AG08396 (cell line): ENCODE measurements around the gene RAPSN.

Source experiments
- DNase-seq: peaks from one replicate; pipeline ENCODE4 v3.0.0; 2012; ENCODE audit warnings: low spot score, mixed read lengths

Gene RAPSN

DNA sequence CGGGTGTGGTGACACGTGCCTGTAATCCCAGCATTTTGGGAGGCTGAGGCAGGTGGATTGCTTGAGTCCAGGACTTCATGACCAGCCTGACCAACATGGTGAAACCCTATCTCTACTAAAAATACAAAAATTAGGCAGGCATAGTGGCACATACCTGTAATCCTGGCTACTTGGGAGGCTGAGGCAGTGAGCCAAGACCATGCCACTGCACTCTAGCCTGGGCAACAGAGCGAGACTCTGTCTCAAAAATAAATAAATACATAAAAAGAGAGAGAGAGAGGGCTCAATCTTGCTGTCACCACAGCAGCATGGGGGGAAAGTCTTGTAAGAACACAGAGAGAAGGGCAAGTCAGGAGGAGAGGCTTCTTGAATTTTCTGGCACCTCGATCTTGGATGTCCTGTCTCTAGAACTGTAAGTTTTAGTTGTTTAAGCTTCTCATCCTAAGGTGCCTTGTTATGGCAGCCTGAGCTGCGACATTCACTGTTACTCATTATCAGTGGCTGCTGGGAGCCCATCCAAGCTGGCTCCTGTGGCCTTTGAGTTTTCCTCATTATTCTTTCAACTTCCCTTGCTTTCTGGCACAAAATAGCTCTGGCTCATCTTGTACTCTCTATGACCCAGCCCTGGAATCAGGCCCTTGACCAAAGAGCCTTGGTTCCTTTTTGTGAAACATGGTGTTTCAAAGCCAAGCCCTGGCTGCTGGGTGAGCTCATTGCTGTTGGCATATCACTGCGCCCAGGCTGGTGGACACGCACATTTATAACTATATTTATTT is 14.7 kb downstream of the RAPSN start:
- DNase-seq = peak; percentile 67

DNA sequence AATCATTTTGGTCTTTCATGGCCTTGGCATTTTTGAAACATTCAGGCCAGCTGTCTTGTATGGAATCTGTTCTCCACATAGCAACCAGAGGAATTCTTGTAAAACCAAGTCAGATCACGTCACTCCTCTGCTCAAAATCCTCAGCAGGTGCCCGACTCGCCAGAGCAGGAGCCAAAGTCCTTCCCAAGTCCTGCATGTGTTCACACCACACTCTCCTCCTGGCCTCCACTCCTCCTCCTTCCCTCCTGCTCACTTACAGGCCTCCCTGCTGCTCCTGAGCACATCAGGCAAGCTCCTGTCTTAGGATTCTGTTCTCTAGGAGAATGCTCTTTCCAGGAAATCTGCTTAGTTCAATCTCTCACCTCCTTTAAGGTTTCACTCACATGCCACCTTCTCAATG is 15.8 kb downstream of the RAPSN start:
- no peak for DNase-seq

DNA sequence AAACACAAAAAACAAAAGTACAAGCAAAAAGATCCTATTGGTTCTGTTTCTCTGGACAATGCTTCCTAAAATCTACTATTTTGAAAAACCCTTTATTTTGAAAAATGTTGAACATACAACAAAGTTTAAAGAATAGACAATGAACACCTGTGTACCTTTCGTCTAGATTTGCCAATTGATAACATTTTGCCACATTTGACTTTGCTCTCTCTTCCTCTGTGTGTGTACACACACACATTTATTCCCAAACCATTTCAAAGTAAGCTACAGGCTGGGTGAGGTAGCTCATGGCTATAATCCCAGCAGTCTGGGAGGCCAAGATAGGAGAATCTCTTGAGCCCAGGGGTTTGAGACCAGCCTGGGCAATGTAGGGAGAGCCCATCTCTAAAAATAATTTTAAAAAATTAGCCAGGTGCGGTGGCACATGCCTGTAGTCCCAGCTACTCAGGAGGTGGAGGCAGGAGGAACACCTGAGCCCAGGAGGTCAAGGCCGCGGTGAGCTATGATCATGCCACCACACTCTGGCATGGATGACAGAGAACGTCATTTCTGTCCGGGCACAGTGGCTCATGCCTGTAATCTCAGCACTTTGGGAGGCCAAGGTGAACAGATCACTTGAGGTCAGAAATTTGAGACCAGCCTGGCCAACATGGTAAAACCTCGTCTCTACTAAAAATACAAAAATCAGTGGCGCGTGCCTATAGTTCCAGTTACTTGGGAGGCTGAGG is 17.4 kb downstream of the RAPSN start:
- DNase-seq = no peak

DNA sequence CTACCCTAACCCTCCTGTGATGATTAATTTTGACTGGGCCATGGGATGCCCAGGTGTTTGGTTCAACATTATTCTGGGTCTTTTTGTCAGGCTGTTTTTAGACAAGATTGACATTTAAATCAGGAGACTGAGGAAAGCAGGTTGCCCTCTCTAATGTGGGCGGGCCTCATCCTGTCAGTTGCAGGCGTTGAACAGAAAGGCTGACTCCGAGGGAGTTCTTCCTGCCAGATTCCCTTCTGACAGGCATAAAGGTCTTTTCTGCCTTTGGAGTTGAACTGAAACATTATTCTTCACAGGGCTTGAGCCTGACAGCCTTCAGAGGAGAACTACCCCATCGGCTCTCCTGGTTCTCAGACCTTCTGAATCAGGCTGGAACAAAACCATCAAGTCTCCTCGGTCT is 18.4 kb downstream of the RAPSN start:
- no peak for DNase-seq

DNA sequence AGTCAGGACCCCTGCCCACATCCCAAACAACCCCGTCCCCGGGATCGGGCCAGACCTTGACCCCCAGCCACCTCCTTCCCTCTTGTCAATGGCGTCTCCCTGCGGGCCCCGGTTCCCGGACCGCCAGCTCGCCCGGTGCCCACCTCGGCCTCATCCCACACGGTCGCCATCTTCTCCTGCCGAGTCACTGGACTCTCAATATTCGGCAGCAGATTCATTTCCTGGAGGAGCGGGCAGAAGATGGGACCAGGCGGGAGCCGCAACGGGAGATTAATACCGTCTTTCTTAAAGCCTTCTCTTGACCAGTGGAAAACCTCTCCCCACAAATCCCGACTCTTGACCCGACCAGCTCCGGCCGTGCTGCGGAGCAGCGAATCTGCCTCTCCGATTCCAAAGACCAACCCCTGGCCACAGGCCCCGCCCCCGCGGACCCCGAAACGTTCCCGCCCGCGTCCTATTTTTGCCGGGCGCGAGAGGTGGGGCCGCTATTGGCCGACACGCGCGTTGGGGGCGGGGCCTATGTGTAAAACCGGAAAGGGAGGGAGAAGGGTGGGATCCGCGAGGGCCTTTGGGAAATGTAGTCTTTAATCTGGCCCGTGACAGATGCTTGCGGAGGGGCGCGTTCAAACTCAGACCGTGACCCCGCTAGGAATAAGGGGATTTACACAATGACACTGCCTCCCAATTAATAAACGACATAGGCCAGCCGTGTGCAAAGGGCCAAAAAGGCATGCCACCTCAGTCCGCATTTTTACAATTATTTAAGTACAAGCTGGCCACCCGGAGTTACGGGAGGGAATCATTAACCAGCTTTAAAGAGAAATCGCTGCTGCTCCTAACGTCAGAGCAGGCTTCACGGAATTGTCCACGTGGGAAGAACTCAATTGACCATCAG is 22.6 kb downstream of the RAPSN start, which contains the start of gene PSMC3:
TSS of gene PSMC3 (minus strand) at position 378 of the 895 bp plus-strand sequence. CDS start at position 218, 160 bp downstream.
- peak; percentile 94 for DNase-seq

DNA sequence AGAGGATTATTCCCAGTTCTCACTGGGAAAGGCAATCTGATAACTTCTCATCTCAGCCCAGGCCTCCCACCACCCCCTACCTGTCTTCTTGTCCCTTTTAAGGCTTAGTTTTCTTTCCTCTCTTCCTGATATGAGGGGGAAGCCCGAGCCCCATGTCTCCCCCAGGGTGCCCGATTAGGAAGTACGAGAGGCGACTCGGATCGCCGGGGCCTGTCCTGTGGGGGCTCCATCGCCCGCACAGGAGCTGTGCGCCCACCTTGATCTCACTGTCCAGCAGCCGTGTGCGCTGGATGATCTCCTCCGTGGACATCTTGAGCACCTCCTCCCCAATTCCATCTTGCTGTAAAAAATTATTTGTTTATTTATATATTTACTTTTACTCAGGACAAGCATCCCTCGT is 23.3 kb downstream of the RAPSN start:
- DNase-seq = no peak

DNA sequence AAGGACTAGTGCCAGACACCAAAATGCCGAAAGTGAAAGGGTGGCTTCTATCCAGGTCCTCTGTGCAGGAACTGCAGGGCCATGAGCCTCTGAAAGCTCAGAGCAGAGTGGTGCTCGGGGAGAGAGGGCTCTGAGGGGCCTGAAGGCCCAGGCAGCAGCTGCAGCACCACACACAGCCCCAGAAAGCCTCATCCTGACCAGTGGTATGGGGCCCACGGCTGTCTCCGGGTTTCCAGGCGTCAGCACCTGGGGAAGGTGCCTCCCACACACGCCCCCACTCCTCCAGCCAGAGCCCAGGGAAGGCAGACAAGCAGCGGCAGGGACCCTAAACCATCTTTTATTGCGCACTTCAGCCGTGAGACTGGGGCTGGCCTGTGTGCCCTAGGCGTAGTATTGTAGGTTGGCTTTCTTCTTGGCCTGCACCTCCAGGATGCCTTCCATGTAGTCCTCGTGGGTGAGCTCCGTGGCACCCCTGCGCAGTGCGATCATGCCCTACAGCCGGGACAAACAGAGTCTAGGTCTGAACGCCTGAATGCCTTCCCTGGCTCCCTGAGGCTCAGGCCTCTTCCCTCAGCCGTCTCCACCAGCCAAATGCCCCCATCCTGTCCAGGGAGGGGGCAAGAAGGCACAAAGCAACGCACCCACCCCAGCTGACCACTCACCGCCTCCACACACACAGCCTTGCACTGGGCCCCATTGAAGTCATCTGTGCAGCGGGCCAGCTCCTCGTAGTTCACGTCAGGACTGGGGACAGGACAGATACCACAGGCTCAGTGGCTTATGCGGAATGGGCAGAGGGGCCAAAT is 30.3 kb downstream of the RAPSN start:
- DNase-seq = no peak

DNA sequence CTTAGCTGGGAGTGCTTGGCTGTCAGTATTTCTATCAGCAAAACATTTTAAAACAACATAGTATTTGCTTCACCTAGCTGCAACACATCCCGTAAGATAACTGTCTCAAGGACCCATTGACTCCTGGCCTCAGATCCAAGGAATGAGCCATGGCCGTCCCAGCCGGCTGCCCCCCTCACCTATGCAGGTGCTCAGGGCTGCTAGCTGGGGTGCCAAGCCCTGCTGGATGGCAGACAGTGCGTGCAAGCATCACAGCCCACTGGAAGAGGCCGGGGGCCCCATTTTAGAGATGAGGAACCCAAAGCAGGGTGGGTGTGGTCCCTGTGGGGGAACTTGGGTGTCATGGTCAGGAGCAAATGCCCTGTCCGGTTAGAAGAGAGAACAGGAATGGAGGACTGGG is 31.2 kb downstream of the RAPSN start:
- DNase-seq = no peak

DNA sequence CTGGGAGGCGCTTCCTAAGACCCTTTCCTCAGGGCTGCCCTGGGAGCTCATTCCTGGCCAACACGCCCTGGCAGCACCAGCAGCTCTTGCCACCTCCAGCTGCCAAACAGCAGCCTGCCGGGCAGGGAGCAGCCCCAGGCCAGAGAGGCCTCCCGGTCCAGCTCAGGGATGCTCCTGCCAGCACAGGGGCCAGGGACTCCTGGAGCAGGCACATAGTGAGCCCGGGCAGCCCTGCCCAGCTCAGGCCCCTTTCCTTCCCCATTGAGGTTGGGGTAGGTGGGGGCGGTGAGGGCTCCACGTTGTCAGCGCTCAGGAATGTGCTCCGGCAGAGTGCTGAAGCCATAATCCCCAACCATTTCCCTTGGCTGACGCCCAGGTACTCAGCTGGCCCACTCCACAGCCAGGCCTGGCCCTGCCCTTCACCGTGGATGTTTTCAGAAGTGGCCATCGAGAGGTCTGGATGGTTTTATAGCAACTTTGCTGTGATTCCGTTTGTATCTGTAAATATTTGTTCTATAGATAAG is 32.9 kb downstream of the RAPSN start:
- peak; percentile 92 for DNase-seq

DNA sequence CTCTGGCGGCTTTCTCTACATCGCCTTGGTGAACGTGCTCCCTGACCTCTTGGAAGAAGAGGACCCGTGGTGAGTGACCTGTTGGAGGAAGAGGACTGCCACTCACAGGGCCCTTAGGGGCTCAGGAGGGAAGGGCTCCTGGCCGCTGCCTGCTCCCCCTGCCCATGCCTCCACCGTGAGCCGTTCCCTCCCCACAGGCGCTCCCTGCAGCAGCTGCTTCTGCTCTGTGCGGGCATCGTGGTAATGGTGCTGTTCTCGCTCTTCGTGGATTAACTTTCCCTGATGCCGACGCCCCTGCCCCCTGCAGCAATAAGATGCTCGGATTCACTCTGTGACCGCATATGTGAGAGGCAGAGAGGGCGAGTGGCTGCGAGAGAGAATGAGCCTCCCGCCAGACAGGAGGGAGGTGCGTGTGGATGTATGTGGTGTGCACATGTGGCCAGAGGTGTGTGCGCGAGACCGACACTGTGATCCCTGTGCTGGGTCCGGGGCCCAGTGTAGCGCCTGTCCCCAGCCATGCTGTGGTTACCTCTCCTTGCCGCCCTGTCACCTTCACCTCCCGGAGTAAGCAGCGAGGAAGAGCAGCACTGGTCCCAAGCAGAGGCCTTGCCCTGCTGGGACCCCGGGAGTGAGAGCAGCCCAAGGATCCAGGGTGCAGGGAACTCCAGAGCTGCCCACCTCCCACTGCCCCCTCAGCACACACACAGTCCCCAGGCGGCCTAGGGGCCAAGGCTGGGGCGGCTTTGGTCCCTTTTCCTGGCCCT is 33.7 kb downstream of the RAPSN start:
- no peak for DNase-seq

DNA sequence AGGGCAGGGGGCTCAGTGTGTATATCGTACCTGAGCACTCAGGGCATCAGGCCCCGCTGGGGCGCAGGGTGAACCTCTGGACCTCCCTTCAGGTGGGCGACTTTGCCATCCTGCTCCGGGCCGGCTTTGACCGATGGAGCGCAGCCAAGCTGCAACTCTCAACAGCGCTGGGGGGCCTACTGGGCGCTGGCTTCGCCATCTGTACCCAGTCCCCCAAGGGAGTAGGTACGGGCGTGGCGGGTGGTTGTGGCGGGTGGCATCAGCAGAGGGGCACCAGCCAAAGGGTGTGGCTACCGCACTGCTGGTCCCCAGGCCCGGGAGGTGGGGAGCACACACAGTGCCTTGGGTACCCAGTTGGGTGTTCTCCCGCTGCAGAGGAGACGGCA is 34.3 kb downstream of the RAPSN start:
- DNase-seq = no peak

DNA sequence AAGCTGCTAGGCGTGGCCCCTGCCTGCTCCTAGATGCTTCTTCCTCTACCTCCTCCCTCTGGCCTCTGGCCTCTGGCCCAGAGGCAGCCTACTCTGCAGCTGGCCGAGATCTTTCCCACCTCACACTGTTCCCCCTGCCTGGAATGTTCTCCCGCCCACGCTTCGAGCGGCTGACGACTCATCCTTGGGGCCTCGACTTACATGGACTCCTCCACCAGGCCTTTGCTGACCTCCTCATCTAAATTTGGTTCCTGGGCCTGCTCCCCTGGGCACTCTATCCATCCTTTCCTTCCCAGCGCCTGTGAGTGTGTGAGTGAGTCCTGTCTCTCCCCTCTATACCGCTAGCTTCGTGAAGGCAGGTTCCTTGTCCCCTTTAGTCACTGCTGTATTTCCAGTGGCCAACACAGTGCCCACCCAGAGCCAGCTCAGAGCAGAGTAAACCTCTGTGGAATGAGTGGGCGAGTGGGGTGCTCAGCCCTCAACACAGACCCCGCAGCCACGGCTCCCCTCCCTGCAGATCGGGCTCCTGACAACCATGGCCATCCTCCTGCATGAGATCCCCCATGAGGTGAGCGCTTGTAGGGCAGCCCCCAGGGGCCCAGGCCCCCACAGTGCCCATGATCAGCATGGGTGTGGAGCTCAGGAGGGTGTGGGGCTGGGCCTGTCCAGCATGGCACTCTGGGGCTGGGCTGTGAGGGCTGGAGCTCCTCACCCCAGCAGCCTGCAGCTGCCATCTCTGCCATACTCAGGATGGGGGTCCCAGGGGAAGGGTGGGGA is 34.8 kb downstream of the RAPSN start:
- DNase-seq = peak; percentile 70

DNA sequence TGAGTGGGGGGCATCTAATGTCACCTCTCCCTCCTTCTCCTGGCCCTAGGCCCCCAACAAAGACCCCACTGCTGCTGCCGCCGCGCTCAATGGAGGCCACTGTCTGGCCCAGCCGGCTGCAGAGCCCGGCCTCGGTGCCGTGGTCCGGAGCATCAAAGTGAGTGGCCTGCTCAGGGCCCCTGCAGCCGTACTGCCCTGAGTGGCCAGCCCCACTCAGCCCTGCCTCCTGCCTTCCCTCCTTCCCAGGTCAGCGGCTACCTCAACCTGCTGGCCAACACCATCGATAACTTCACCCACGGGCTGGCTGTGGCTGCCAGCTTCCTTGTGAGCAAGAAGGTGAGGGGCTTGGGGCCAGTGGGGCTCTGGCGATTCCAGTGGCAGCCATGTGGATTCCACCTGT is 35.6 kb downstream of the RAPSN start:
- no peak for DNase-seq

DNA sequence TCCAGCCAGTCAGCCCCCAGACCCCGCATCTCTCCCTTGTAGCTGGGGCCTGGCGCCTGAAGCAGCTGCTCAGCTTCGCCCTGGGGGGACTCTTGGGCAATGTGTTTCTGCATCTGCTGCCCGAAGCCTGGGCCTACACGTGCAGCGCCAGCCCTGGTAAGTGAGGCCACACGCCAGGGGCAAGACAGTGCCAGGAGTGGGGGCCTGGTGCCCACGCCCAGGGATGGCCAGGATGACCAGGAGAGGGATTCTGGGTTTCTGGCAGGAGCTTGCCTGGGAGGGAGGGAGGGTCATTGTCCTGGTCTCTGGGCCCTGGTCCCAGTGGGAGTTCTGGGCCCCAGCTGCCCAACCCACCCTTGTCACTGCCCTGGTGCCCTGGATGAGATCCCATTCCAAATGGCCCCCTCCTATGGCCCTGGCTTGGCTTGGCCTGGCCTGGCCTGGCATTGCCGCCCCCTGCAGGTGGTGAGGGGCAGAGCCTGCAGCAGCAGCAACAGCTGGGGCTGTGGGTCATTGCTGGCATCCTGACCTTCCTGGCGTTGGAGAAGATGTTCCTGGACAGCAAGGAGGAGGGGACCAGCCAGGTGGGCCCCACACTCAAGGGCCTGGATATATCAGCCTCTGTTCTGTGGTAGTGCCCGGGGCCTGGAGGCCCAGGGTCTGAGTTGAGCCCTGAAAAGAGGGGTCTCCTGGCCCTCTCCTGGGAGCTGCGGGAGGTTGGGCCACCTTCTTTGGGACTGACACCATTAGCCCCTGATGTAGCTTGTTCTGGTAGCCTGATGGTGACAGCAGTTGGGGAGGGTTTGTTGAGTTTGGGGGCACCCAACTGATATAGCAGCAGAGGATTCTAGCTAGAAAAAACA is 36.8 kb downstream of the RAPSN start:
- peak; percentile 68 for DNase-seq

DNA sequence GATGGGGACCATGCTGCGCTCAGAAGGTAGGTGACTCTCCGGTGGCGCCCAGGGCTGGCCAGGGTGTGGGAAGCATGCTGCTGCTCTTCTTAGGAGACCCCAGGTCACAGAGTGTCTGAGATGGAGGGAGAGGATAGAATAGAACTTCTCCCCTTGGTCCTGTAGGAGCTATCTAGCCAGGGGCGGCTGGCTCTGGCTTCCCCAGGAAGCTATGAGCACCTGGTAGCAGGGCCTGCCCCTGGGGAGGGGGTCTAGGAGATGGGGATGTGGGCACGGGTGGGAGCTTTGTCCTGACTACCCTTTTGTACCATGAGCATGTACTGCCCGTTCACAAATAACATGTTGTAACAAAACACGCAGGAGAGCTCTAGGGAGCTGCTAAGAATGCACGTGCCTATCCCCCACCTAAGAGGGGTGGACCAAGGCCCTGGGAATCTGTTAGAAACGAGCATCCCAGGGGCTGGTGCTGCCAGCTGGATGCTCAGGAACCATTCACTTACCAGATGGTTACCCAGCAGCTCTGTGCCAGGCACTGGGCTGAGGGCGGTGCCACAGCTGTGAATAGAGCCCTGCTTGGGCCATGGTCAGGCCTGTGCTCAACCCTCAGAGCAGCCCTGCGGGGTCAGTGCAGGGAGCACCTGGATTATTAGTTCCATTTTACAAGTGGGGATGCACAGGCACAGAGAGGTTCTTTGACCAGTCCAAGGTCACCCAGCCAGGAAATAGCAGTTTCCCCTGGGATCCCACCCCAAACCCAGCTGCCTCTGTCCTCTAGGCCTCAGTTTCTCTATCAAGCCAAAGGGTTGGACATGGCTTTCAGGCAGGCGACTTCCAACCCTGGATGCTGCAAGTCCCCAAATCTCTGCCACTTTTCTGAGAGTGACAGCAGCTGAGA is 38.3 kb downstream of the RAPSN start:
- DNase-seq = no peak

DNA sequence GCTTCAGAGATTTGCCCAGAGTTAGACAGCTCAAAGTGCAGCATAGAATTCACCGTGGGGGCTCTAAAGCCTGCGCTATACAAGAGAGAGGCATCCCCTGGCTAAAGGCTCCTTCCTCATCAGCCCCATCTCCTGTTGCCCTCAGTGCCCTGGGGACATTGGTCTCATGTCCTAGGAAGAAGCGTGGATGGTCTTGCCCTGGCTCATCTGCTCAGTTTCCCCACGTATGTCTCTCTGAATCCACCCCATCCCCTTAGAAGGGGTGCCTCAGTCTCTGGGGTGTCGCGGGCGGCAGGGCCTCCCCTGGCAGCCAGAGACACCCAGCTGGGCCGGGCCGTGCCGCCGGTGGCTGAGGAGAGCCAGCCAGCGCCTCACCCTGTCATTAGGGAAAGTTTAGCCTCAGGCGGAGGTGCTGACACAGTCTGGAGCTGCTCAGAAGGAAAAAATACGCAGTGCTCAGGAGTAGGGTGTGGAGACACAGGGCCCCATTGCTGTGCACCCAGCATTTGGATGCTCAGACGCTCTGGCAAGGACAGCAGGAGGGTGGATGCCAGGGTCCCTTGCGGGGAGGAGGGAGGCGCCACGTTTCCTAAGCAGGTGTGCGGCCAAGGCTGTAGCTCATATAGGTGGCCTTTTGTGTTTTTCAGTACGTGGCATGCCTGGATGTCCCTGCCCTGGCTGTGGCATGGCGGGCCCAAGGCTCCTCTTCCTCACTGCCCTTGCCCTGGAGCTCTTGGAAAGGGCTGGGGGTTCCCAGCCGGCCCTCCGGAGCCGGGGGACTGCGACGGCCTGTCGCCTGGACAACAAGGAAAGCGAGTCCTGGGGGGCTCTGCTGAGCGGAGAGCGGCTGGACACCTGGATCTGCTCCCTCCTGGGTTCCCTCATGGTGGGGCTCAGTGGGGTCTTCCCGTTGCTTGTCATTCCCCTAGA is 39.2 kb downstream of the RAPSN start:
- no peak for DNase-seq
